SK-N-SH (cell line): ENCODE results near the gene HPCAL1. TPM values are rescaled to one million over a fixed set of nuclear protein-coding genes. Genes with fewer than 3 reads are reported as not detected.

Source experiments
- CTCF ChIA-PET: fragments of 300-600, 350-600 bp; formaldehyde crosslinking; extraction: SDS; loops from one replicate; lab custom pipeline; 2021; lab: Yijun Ruan, JAX
- POLR2A ChIA-PET: fragments of 350-600 bp; sonication (Branson Sonifier 250); formaldehyde crosslinking; extraction: SDS; loops from one replicate; lab custom pipeline; 2020; ENCODE audit warnings: antibody characterized with exemption, inconsistent platforms; lab: Yijun Ruan, JAX
- DNase-seq: peaks from one replicate; pipeline ENCODE4 v3.0.0; 2012
- H2AFZ ChIP-seq: fragments of 200-600 bp; sonication (generic); 2 replicates; pipeline ENCODE4 v1.8.1; 2016; ENCODE audit warnings: antibody characterized with exemption, mild to moderate bottlenecking, low read depth
- H3F3A ChIP-seq: fragments of 200-600 bp; sonication (generic); replicated peaks from 2 replicates; pipeline ENCODE3; 2016; ENCODE audit warnings: antibody characterized with exemption, mild to moderate bottlenecking; ENCODE audit not compliant: insufficient read depth
- H3K27ac ChIP-seq, 2 experiments: fragments of 200-500 bp in 1 of 2; fragments of 200-600 bp in 1 of 2; sonication (Bioruptor generic) in 1 of 2; sonication (generic), shearing (Covaris generic) in 1 of 2; 2 replicates each; pipeline versions ENCODE4 v1.5.1 to v1.6.1; 2014 to 2016; ENCODE audit warnings: low read depth in 2 of 2, inconsistent platforms in 1 of 2, low read length in 1 of 2, mild to moderate bottlenecking in 1 of 2, mixed read lengths in 1 of 2
- H3K27me3 ChIP-seq: fragments of 200-600 bp; sonication (generic), shearing (Covaris generic); 2 replicates; pipeline ENCODE4 v1.6.1; 2016; ENCODE audit warnings: mixed run types; ENCODE audit not compliant: insufficient read depth
- H3K36me3 ChIP-seq, 2 experiments: fragments of 200-500 bp in 1 of 2; fragments of 200-600 bp in 1 of 2; sonication (Bioruptor generic) in 1 of 2; sonication (generic) in 1 of 2; replicated peaks in 1 of 2; 2 replicates each; pipeline versions ENCODE3 to v1.5.1; 2014 to 2016; ENCODE audit warnings: low read length in 1 of 2, mild to moderate bottlenecking in 1 of 2; ENCODE audit not compliant: insufficient read depth in 2 of 2, control insufficient read depth in 1 of 2
- H3K4me1 ChIP-seq, 2 experiments: fragments of 200-500 bp in 1 of 2; fragments of 200-600 bp in 1 of 2; sonication (Bioruptor generic) in 1 of 2; sonication (generic), shearing (Covaris generic) in 1 of 2; 2 replicates each; pipeline versions ENCODE4 v1.5.1 to v1.6.1; 2014 to 2016; ENCODE audit warnings: low read depth in 1 of 2, low read length in 1 of 2, mixed run types in 1 of 2; ENCODE audit not compliant: insufficient read depth in 2 of 2, control insufficient read depth in 1 of 2
- H3K4me2 ChIP-seq: fragments of 200-600 bp; sonication (generic), shearing (Covaris generic); 2 replicates; pipeline ENCODE4 v1.6.1; 2017; ENCODE audit warnings: mixed run types
- H3K4me3 ChIP-seq, 2 experiments: fragments of 200-500 bp in 1 of 2; fragments of 200-600 bp in 1 of 2; sonication (Bioruptor generic) in 1 of 2; sonication (generic), shearing (Covaris generic) in 1 of 2; 2 replicates each; pipeline versions ENCODE4 v1.5.1 to v1.8.1; 2014 to 2016; ENCODE audit warnings: low read depth in 2 of 2, inconsistent platforms in 1 of 2, low read length in 1 of 2, mild to moderate bottlenecking in 1 of 2, mixed read lengths in 1 of 2, moderate library complexity in 1 of 2
- H3K79me2 ChIP-seq: fragments of 200-600 bp; sonication (generic); 2 replicates; pipeline ENCODE4 v1.8.1; 2017; ENCODE audit warnings: mild to moderate bottlenecking; ENCODE audit not compliant: insufficient read depth
- H3K9ac ChIP-seq: fragments of 200-600 bp; sonication (generic); 2 replicates; pipeline ENCODE4 v1.6.1; 2017; ENCODE audit warnings: mixed run types
- H3K9me2 ChIP-seq: fragments of 200-600 bp; sonication (generic); 2 replicates; pipeline ENCODE4 v1.6.1; 2017; ENCODE audit warnings: mixed run types
- H3K9me3 ChIP-seq: fragments of 200-600 bp; sonication (generic); 2 replicates; pipeline ENCODE4 v1.6.1; 2017; ENCODE audit warnings: mixed run types, mild to moderate bottlenecking, moderate library complexity
- H4K20me1 ChIP-seq: fragments of 200-600 bp; sonication (generic); 2 replicates; pipeline ENCODE4 v1.6.1; 2017; ENCODE audit warnings: mild to moderate bottlenecking, mixed run types; ENCODE audit not compliant: insufficient read depth
- CHD2 ChIP-seq: fragments of 150-350 bp; IDR thresholded peaks from 2 replicates; pipeline ENCODE4 v1.6.1; 2018; ENCODE audit warnings: low read length; ENCODE audit not compliant: partially characterized antibody
- GATA2 ChIP-seq: sonication (generic); formaldehyde crosslinking; IDR thresholded peaks from 2 replicates; pipeline ENCODE4 v1.5.0; 2020; ENCODE audit warnings: mild to moderate bottlenecking, missing genetic modification reagents
- IRF3 ChIP-seq: fragments of 150-350 bp; IDR thresholded peaks from 2 replicates; pipeline ENCODE4 v1.6.1; 2016; ENCODE audit warnings: mild to moderate bottlenecking, low read depth, low read length
- JUND ChIP-seq: IDR thresholded peaks from 2 replicates; pipeline ENCODE4 v1.4.0; 2012
- MAX ChIP-seq: IDR thresholded peaks from 2 replicates; pipeline ENCODE4 v1.4.0; 2012; ENCODE audit warnings: low read depth
- MEF2A ChIP-seq: IDR thresholded peaks from 2 replicates; pipeline ENCODE4 v1.4.0; 2012; ENCODE audit warnings: low read depth, borderline replicate concordance
- MXI1 ChIP-seq: IDR thresholded peaks from 2 replicates; pipeline ENCODE4 v1.6.1; 2012; ENCODE audit warnings: mild to moderate bottlenecking, low read depth, low read length, improper control_type of control experiment
- POLR2AphosphoS5 ChIP-seq: IDR thresholded peaks from 2 replicates; pipeline ENCODE4 v1.6.1; 2012; ENCODE audit warnings: low read depth, low read length
- RAD21 ChIP-seq: IDR thresholded peaks from 2 replicates; pipeline ENCODE4 v1.6.1; 2012; ENCODE audit warnings: mild to moderate bottlenecking, low read length
- RCOR1 ChIP-seq: fragments of 150-350 bp; IDR thresholded peaks from 2 replicates; pipeline ENCODE4 v1.6.1; 2017; ENCODE audit warnings: antibody characterized with exemption, low read length
- REST ChIP-seq: IDR thresholded peaks from 2 replicates; pipeline ENCODE4 v1.6.1; 2012; ENCODE audit warnings: mild to moderate bottlenecking, low read depth, low read length, moderate library complexity
- RFX5 ChIP-seq: IDR thresholded peaks from 2 replicates; pipeline ENCODE4 v1.6.1; 2012; ENCODE audit warnings: mild to moderate bottlenecking, improper control_type of control experiment, low read length
- SMC3 ChIP-seq: IDR thresholded peaks from 2 replicates; pipeline ENCODE4 v1.6.1; 2012; ENCODE audit warnings: low read depth, low read length, improper control_type of control experiment
- TCF12 ChIP-seq: IDR thresholded peaks from 2 replicates; pipeline ENCODE4 v1.4.0; 2012
- USF1 ChIP-seq: IDR thresholded peaks from 2 replicates; pipeline ENCODE4 v1.4.0; 2012; ENCODE audit warnings: low read depth, borderline replicate concordance
- ZBTB33 ChIP-seq: IDR thresholded peaks from 2 replicates; pipeline ENCODE4 v1.4.0; 2012; ENCODE audit warnings: low read depth, borderline replicate concordance
- WGBS: methylation state at CpG from one replicate; pipeline ENCODE4 v1.1.6; 2017; ENCODE audit warnings: low lambda C conversion rate; 5-methylcytosine and 5-hydroxymethylcytosine counted together
- polyA plus RNA-seq, 3 experiments: library from polyadenylated mRNA; depleted of rRNA; stranded (reverse); fragments of >200 nt; gene quantifications; 2 replicates each; pipeline ENCODE4 v1.2.3, GENCODE V29; 2012

Gene HPCAL1
- polyA plus RNA-seq, 1 of the 3 experiments (the other 2 are of a cell fraction), result 77.0 TPM

- no peak for DNase-seq
- POLR2A ChIA-PET, result no interaction called here
- TF ChIP-seq MXI1, result no peak
- no peak for TF ChIP-seq RAD21
- no peak for TF ChIP-seq RFX5
- TF ChIP-seq SMC3, result no peak
- no peak for TF ChIP-seq IRF3
- no peak for TF ChIP-seq POLR2AphosphoS5
- no peak for TF ChIP-seq MAX
- no peak for TF ChIP-seq MEF2A
- no peak for TF ChIP-seq RCOR1
- no peak for TF ChIP-seq JUND
Observed at GRCh38 chr2:10264506-10265328, 38.0 kb upstream of the HPCAL1 start.

GRCh38 chr2:10265329-10266132 lies 37.2 kb upstream of the HPCAL1 start:
- Histone ChIP-seq H3K4me3 (no peak overlapping the region), H3K4me1 (peaks cover 4 to 5% of the 10 kb centered on the region in 2 experiments; a peak in 2 of 4 replicates), H3K9ac (no peak overlapping the region), H3K4me2 (no peak overlapping the region), H3K79me2 (no peaks in the 10 kb centered on the region), H4K20me1 (no peaks in the 10 kb centered on the region), H3K36me3 (no peaks in the 10 kb centered on the region), H3K27ac (no peak overlapping the region), H3K9me3 (no peaks in the 10 kb centered on the region), H3K9me2 (no peaks in the 10 kb centered on the region), H3F3A (peaks cover 5% of the 10 kb centered on the region), H3K27me3 (no peaks in the 10 kb centered on the region), H2AFZ (no peak overlapping the region)
- no peak for DNase-seq
- WGBS, result 92% methylated on average over 18 of the region's 18 CpGs
- TF ChIP-seq GATA2 (CRISPR knock-in tag) (no peak), POLR2AphosphoS5 (no peak), TCF12 (no peak), CHD2 (no peak), ZBTB33 (no peak), REST (no peak), USF1 (no peak)
- POLR2A ChIA-PET, result no interaction called here
- CTCF ChIA-PET, result interaction anchor here (0.7 to 3.4 kb wide), 7 partner anchors 12 to 183 kb away, joined by 3 to 10 read pairs (median 4); partner anchors contain the start of gene ODC1

More at GRCh38 chr2:10264506-10265328, 38.0 kb upstream of the HPCAL1 start:
- CTCF ChIA-PET, result interaction anchor here (1.1 to 3.4 kb wide), 6 partner anchors 9 to 184 kb away, joined by 3 to 10 read pairs (median 4); partner anchors contain the start of gene ODC1
- H3K4me2 ChIP-seq, result no peak overlapping the region
- H3K27me3 ChIP-seq, result no peaks in the 10 kb centered on the region
- WGBS, result 85% methylated on average over 20 of the region's 26 CpGs
- no peak overlapping the region for H3K27ac ChIP-seq
- H3K9me3 ChIP-seq, result no peaks in the 10 kb centered on the region
- no peaks in the 10 kb centered on the region for H3K9me2 ChIP-seq
- no peaks in the 10 kb centered on the region for H3K36me3 ChIP-seq
- peaks cover 4 to 5% of the 10 kb centered on the region in 2 experiments; a peak in 2 of 4 replicates for H3K4me1 ChIP-seq
- no peak overlapping the region for H3K4me3 ChIP-seq
- no peak overlapping the region for H3K9ac ChIP-seq
- no peaks in the 10 kb centered on the region for H3K79me2 ChIP-seq
- no peaks in the 10 kb centered on the region for H4K20me1 ChIP-seq
- H3F3A ChIP-seq, result peaks cover 5% of the 10 kb centered on the region
- no peak overlapping the region for H2AFZ ChIP-seq
